Cardiac muscle cell (in vitro differentiated cells and primary cell): ENCODE measurements around the gene MYOM3. TPM values are rescaled to one million over a fixed set of nuclear protein-coding genes. Genes with fewer than 3 reads are reported as not detected.
A peak's percentile ranks its signal among the peaks of the same experiment; 100 is the strongest.

Experiments used
- DNase-seq, 2 donors: peaks; one replicate each; pipeline versions ENCODE4 v3.0.0 to v3.0.0-alpha.2; 2010 to 2017; ENCODE audit warnings: low read depth in 1 of 2, low spot score in 1 of 2
- H3K27ac ChIP-seq: fragments of 200-600 bp; sonication (generic); 2 replicates; pipeline ENCODE4 v1.5.1; 2016
- H3K27me3 ChIP-seq: fragments of 200-600 bp; sonication (generic); 2 replicates; pipeline ENCODE4 v1.6.0; 2016; ENCODE audit warnings: control low read depth
- H3K36me3 ChIP-seq: fragments of 200-600 bp; sonication (generic); 2 replicates; pipeline ENCODE4 v1.5.1; 2016; ENCODE audit warnings: control low read depth
- H3K4me1 ChIP-seq: fragments of 200-600 bp; sonication (generic); 2 replicates; pipeline ENCODE4 v1.8.1; 2017; ENCODE audit warnings: low read depth, mild to moderate bottlenecking, mixed run types
- H3K4me3 ChIP-seq: fragments of 200-600 bp; sonication (generic); 2 replicates; pipeline ENCODE4 v1.5.1; 2016; ENCODE audit warnings: mild to moderate bottlenecking
- H3K9me3 ChIP-seq: fragments of 200-600 bp; sonication (generic); 2 replicates; pipeline ENCODE4 v1.5.1; 2017; ENCODE audit warnings: low read depth, mild to moderate bottlenecking, control low read depth
- CTCF ChIP-seq: IDR thresholded peaks from 2 replicates; pipeline ENCODE4 v1.5.1; 2012; ENCODE audit warnings: low read depth, mild to moderate bottlenecking, low read length
- polyA plus RNA-seq: library from polyadenylated mRNA; unstranded; fragments of >200 nt; fragmentation: Nextera tagmentation; extraction: Ambion mirVana; gene quantifications from 2 replicates; pipeline ENCODE4 v1.2.1, GENCODE V29; 2016
- total RNA-seq: library from RNA; depleted of rRNA; stranded (reverse); fragments of >200 nt; gene quantifications from 2 replicates; pipeline ENCODE4 v1.2.3, GENCODE V29; 2016

MYOM3 gene
- total and polyA plus RNA-seq, 2 experiments from 2014 or later: 0.71 TPM; not detected in 1

- Histone ChIP-seq H3K27me3 (no peaks in the 10 kb centered on the region), H3K4me3 (no peak overlapping the region), H3K36me3 (no peaks in the 10 kb centered on the region), H3K27ac (peak overlapping the region; percentile 83), H3K9me3 (no peaks in the 10 kb centered on the region), H3K4me1 (peaks cover 30% of the 10 kb centered on the region)
- no peak for TF ChIP-seq CTCF
- no peak for DNase-seq
Observed at GRCh38 chr1:24096739-24097103, 15.2 kb downstream of the MYOM3 start.

GRCh38 chr1:24096009-24096738, 15.8 kb downstream of the MYOM3 start:
- Histone ChIP-seq H3K36me3 (no peaks in the 10 kb centered on the region), H3K4me3 (no peak overlapping the region), H3K27me3 (no peaks in the 10 kb centered on the region), H3K4me1 (peaks cover 30% of the 10 kb centered on the region), H3K9me3 (no peaks in the 10 kb centered on the region), H3K27ac (peak overlapping the region; percentile 83)
- DNase-seq: peak in 1 of 2 donors; percentile 70
- no peak for TF ChIP-seq CTCF

- DNase-seq: peak in 1 of 2 donors; percentile 23
- no peaks in the 10 kb centered on the region for H3K27me3 ChIP-seq
- no peak overlapping the region for H3K4me3 ChIP-seq
- TF ChIP-seq CTCF: no peak
- H3K27ac ChIP-seq: peak overlapping the region; percentile 83
- H3K36me3 ChIP-seq: no peaks in the 10 kb centered on the region
- no peaks in the 10 kb centered on the region for H3K9me3 ChIP-seq
- H3K4me1 ChIP-seq: peaks cover 30% of the 10 kb centered on the region
Observed at GRCh38 chr1:24095140-24095859, 16.6 kb downstream of the MYOM3 start.

- DNase-seq: peak in 1 of 2 donors; percentile 21
- Histone ChIP-seq H3K27me3 (no peaks in the 10 kb centered on the region), H3K4me1 (peaks cover 30% of the 10 kb centered on the region), H3K36me3 (no peaks in the 10 kb centered on the region), H3K27ac (peak overlapping the region; percentile 83), H3K9me3 (no peaks in the 10 kb centered on the region), H3K4me3 (no peak overlapping the region)
- TF ChIP-seq CTCF: no peak
Observed at GRCh38 chr1:24094554-24094953, 17.4 kb downstream of the MYOM3 start.

- H3K36me3 ChIP-seq: no peaks in the 10 kb centered on the region
- no peak overlapping the region for H3K4me3 ChIP-seq
- no peaks in the 10 kb centered on the region for H3K9me3 ChIP-seq
- peaks cover 28% of the 10 kb centered on the region for H3K4me1 ChIP-seq
- no peak for DNase-seq
- no peaks in the 10 kb centered on the region for H3K27me3 ChIP-seq
- no peak for TF ChIP-seq CTCF
- no peak overlapping the region for H3K27ac ChIP-seq
Observed at GRCh38 chr1:24093732-24094131, 18.2 kb downstream of the MYOM3 start.
